ENCODE results near the gene ABCC11. TPM values are rescaled to one million over a fixed set of nuclear protein-coding genes. Genes with fewer than 3 reads are reported as not detected.

Gene ABCC11
- total and polyA plus RNA-seq, 2 of the 13 experiments (the other 11 are each of a cell fraction or from before 2014, with no cell fraction given) = 1.0 to 1.4 TPM

GRCh38 chr16:48235556-48236136 is 11.7 kb downstream of the ABCC11 start (continued):
- TF ChIP-seq, protein P1, sequence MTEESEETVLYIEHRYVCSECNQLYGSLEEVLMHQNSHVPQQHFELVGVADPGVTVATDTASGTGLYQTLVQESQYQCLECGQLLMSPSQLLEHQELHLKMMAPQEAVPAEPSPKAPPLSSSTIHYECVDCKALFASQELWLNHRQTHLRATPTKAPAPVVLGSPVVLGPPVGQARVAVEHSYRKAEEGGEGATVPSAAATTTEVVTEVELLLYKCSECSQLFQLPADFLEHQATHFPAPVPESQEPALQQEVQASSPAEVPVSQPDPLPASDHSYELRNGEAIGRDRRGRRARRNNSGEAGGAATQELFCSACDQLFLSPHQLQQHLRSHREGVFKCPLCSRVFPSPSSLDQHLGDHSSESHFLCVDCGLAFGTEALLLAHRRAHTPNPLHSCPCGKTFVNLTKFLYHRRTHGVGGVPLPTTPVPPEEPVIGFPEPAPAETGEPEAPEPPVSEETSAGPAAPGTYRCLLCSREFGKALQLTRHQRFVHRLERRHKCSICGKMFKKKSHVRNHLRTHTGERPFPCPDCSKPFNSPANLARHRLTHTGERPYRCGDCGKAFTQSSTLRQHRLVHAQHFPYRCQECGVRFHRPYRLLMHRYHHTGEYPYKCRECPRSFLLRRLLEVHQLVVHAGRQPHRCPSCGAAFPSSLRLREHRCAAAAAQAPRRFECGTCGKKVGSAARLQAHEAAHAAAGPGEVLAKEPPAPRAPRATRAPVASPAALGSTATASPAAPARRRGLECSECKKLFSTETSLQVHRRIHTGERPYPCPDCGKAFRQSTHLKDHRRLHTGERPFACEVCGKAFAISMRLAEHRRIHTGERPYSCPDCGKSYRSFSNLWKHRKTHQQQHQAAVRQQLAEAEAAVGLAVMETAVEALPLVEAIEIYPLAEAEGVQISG (CRISPR knock-in tag; IDR thresholded peaks at IDR 0.05) = no peak
- TF ChIP-seq, protein P2, sequence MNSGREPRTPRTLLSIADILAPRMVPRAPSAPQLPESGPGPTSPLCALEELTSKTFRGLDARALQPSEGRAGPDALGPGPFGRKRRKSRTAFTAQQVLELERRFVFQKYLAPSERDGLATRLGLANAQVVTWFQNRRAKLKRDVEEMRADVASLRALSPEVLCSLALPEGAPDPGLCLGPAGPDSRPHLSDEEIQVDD (CRISPR knock-in tag; IDR thresholded peaks at IDR 0.05; ENCODE audit: borderline replicate concordance) = no peak
- no peak for TF ChIP-seq JARID2 (CRISPR knock-in tag; IDR thresholded peaks at IDR 0.05; ENCODE audit: insufficient replicate concordance)
- no peak for TF ChIP-seq KDM3A (CRISPR knock-in tag; IDR thresholded peaks at IDR 0.05; ENCODE audit: low read depth)
- no peak for TF ChIP-seq HMGXB3 (CRISPR knock-in tag; IDR thresholded peaks at IDR 0.05; ENCODE audit: borderline replicate concordance)
- TF ChIP-seq CBX2 (IDR thresholded peaks at IDR 0.05; ENCODE audit: low read depth, low read length) = no peak
- no peak for TF ChIP-seq CBX2 (CRISPR knock-in tag; IDR thresholded peaks at IDR 0.05; ENCODE audit: low read depth)
- no peak for TF ChIP-seq PTBP1 (IDR thresholded peaks at IDR 0.05; ENCODE audit: low read depth, low read length, poor library complexity, severe bottlenecking)
- peak; percentile 72; the same call in 1 of the 2 replicates for TF ChIP-seq REPIN1 (CRISPR knock-in tag; IDR thresholded peaks at IDR 0.05; ENCODE audit: borderline replicate concordance, low read depth)
- 0 out of 2 replicates have a peak, but pooled peaks have one; percentile 19 for TF ChIP-seq RFXAP (CRISPR knock-in tag; IDR thresholded peaks at IDR 0.05; ENCODE audit: borderline replicate concordance)
- 0 out of 2 replicates have a peak, but pooled peaks have one; percentile 29 for TF ChIP-seq MEIS2 (CRISPR knock-in tag; IDR thresholded peaks at IDR 0.05)
- TF ChIP-seq CREB1 (IDR thresholded peaks at IDR 0.05) = no peak
- TF ChIP-seq CREB1 (CRISPR knock-in tag; IDR thresholded peaks at IDR 0.05) = peak; percentile 64
- no peak for TF ChIP-seq ISX (CRISPR knock-in tag; conservative IDR thresholded peaks at IDR 0.05)
- 0 out of 2 replicates have a peak, but pooled peaks have one; percentile 44 for TF ChIP-seq ZNF264 (CRISPR knock-in tag; IDR thresholded peaks at IDR 0.05)
- TF ChIP-seq REXO4 (CRISPR knock-in tag; IDR thresholded peaks at IDR 0.05; ENCODE audit: borderline replicate concordance) = no peak
- peak; percentile 52; the same call in 1 of the 2 replicates for TF ChIP-seq SALL1 (CRISPR knock-in tag; IDR thresholded peaks at IDR 0.05)
- TF ChIP-seq TSC22D2 (CRISPR knock-in tag; IDR thresholded peaks at IDR 0.05; ENCODE audit: borderline replicate concordance) = no peak
- no peak for TF ChIP-seq SP140L (CRISPR knock-in tag; IDR thresholded peaks at IDR 0.05; ENCODE audit: borderline replicate concordance)
- no peak for TF ChIP-seq ZNF451 (CRISPR knock-in tag; IDR thresholded peaks at IDR 0.05)
- no peak for TF ChIP-seq ZNF674 (CRISPR knock-in tag; IDR thresholded peaks at IDR 0.05; ENCODE audit: low read depth)
- TF ChIP-seq, protein P3, sequence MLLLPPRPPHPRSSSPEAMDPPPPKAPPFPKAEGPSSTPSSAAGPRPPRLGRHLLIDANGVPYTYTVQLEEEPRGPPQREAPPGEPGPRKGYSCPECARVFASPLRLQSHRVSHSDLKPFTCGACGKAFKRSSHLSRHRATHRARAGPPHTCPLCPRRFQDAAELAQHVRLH (CRISPR knock-in tag; IDR thresholded peaks at IDR 0.05; ENCODE audit: borderline replicate concordance, low read depth) = peak; percentile 40; the same call in 1 of the 2 replicates

Data from HepG2 (cell line).